Stimulated activated CD8-positive, alpha-beta memory T cell treated with anti-CD3 and anti-CD28 coated beads, Interleukin-4, amount 100 ng/mL, for 4 hours (primary cell): ENCODE results near the gene SLCO2B1.
A peak's percentile ranks its signal among the peaks of the same experiment; 100 is the strongest.

Experiments used
- DNase-seq, 2 donors: peaks; one replicate each; pipeline ENCODE4 v3.0.0-alpha.2; 2020; ENCODE audit warnings: low read depth in 2 of 2, low spot score in 1 of 2

SLCO2B1 gene

DNA sequence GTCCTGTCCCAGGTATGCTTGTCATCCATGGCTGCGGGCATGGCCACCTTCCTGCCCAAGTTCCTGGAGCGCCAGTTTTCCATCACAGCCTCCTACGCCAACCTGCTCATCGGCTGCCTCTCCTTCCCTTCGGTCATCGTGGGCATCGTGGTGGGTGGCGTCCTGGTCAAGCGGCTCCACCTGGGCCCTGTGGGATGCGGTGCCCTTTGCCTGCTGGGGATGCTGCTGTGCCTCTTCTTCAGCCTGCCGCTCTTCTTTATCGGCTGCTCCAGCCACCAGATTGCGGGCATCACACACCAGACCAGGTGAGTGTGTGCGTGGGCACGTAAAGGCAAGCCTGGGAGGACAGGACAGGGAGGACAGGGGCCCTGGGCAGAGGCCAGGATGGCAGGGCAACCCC lies 42.4 kb downstream of the SLCO2B1 start:
- DNase-seq, result no peak

GRCh38 chr11:75193711-75194110 lies 42.8 kb downstream of the SLCO2B1 start:
- DNase-seq, result no peak

GRCh38 chr11:75194147-75194546 lies 43.2 kb downstream of the SLCO2B1 start:
- DNase-seq, result no peak

GRCh38 chr11:75195167-75195962 lies 44.5 kb downstream of the SLCO2B1 start:
- no peak for DNase-seq

DNA sequence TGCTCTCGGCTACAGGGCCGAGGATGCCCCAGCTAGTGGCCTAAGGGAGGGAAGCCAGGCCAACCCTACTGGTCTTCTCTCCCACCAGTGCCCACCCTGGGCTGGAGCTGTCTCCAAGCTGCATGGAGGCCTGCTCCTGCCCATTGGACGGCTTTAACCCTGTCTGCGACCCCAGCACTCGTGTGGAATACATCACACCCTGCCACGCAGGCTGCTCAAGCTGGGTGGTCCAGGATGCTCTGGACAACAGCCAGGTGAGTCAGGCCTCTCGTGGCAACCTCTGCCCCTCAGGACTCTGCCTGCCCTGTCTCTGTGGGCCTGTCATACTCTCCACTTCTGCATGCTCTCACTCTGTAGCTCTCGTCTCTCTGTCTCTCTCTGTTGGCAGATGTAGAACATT lies 45.5 kb downstream of the SLCO2B1 start:
- no peak for DNase-seq

DNA sequence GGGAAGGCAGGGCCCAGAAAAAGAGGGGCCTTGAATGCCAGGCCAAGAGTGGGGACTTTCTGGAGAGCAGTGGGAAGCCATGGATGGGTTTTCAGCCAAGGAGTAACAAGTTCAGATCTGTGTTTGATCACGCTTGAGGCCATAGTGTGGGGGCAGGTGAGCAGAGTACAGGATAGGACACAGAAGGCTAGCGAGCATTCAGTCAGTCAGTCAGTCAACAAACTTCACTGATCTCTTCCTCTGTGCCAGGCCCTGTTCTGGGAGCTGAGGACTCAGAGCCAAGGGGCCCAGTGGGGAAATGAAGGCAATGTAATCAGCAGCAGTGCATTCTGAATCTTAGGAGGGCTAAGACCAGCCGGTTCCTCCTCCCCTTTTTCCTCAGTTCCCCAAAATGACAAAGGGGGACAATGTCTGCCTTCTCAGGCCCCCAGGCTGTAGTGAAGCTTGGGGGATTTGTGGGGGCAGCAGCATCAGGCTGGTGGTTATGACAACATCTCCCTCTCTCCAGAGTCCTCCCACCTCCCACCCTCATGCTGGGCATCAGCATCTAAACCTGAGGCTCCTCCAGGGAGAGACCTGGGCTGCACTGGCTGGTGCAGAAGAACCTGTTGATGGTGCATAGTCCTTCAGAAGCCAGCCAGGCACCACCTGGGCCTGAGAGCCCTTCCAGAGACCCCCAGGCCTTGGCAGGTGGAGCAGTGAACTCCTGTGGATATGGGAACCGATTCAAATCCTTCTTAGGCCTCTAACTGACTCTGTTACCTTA lies 46.8 kb downstream of the SLCO2B1 start:
- no peak for DNase-seq

DNA sequence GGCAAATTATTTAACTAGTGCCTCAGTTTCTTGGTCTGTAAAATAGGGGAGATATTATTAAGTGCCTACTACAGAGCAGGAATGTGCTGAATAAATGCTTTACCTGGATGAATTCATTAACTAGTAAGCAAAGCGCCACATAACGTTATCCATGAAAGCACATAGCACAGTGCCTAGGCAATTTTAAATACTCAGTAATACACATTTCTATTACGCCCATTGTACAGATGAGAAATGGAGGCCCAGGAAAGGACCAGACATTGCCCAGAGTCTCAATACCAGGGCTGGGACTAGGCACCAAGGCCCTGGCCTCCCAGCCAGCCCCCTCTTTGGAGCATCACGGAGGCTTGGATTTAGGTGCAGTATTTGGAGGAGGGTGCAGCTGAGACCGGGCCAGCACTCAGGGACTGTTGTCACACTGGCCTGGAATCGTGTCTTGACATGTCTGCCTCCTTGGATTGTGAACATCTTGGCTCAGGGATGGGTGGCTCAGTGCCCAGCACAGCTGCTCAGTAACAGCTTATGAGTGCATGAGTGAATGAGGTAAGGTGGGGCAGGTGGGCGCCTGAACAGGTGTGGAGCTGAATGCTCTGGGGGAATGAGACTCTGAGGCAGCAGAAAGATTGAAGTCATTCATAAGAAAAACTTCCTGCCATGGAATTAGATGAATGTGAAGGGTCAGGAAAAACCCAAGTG lies 47.5 kb downstream of the SLCO2B1 start:
- no peak for DNase-seq

DNA sequence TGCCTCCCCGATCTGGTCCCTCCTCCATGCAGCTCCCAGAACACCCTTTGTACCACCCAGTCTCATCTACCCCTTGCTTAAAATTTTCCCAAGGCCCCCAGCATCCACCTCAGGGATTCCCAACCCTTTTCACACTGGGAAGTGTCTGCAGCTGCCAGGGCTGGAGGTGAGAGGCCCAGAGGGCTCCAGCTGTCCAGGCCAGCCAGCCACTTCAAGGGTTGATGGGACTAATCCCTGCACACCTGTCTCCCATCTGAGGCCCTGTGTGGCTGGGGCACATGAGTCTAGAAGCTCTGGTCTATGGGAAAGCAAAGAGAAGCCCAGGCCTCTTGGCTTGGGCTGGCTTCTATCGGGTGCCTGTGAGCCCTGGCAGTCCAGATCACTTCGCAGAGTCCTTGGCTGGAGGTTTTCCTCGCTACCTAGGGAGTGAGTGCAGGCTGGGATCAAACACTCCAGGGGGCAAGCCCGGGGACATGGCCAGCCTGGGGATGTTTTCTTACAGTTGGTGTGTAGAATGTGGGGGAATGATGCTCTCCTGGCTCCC lies 48.6 kb downstream of the SLCO2B1 start:
- no peak for DNase-seq

DNA sequence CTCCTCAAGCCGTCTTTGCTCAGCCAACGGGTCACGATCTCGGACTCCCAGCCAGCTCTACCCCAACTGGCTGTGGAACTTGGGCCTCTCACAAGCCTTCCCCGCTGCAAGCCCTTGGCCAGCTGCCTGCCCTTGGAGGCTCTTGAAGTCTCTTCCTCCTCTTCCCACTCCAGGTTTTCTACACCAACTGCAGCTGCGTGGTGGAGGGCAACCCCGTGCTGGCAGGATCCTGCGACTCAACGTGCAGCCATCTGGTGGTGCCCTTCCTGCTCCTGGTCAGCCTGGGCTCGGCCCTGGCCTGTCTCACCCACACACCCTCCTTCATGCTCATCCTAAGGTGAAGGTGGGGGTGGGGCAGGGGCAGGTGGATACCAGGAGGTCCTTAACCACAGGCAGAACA lies 49.1 kb downstream of the SLCO2B1 start:
- no peak for DNase-seq

GRCh38 chr11:75200531-75200930 lies 49.6 kb downstream of the SLCO2B1 start:
- no peak for DNase-seq

- no peak for DNase-seq
Observed at GRCh38 chr11:75201771-75202170, 50.9 kb downstream of the SLCO2B1 start.

DNA sequence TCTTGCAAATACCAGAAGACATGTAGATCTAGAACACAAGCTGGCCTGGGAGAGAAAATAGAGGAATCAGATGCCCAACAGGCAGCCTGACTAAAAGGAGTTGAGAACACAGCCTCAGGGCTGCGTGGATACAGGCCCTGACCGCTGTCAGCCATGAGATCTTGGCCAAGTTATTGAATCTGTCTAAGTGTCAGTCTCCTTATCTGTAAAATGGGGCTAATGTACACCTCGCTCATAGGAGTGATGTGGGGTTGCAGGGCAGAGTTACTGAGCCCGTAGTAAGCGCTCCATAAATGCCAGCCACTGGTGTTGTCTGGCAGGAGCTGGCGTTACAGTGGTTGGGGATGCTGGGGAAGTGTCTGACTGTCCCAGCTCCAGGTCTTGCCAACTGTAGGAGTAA lies 51.3 kb downstream of the SLCO2B1 start:
- no peak for DNase-seq

DNA sequence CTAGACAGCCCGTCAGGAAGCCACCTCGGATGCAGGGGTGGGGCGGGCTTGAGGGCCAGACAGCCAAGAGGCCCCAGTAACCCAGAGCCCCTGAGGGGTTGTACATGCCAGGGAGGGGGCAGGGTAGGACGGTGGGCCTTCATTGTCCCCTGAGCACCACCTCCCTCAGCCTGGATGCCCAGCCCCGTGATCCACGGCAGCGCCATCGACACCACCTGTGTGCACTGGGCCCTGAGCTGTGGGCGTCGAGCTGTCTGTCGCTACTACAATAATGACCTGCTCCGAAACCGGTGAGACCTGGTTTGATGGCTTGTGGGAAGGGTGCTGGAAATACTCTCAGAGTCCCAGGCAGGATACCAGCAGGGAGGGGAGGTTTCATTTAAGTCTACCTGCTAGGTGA lies 52.2 kb downstream of the SLCO2B1 start:
- no peak for DNase-seq

- no peak for DNase-seq
Observed at GRCh38 chr11:75203641-75204011, 52.7 kb downstream of the SLCO2B1 start.

GRCh38 chr11:75204012-75204674 lies 53.2 kb downstream of the SLCO2B1 start:
- no peak for DNase-seq

DNA sequence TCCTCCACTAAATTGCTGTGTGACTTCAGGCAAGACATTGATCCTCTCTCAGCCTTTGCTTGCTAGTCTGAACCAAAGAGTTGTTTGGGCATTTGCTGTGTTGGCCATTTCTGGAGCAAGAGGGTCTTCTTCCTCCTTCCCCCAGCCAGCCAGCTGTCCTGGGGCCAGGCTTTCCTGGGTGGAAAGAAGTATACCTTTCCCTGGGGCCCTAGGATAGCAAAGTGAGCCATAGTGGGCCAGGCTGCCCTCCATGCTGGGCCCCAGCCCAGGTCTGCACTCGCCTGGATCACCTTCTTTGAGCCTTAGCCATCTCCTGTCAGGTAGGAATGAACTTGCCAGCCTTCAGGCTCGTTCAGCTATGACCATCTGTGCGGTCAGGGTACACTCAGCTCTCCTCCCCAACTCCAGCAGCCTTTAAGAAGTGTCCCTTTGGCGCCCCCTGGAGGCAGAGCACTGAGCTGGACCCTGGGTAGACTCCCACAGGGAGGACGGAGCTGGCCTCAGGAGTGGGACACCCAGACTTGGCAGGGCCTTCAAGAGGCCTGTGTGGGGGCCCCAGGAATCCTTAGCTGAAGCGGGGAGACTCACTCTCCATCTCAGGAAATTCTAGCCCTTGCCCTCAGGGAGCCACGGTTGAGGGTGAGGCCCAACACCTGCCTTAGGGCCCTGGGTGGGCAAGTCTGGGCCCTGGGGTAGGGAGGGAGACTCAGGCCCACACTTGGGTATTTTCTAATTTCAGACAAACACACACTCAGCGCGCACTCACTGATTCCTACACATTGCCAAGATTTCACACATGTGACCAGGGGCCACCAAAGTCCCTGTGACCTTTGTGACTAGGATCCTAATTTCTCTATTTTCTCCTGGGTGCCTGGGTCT lies 54.0 kb downstream of the SLCO2B1 start:
- peak; percentile 57 to 80 for DNase-seq

DNA sequence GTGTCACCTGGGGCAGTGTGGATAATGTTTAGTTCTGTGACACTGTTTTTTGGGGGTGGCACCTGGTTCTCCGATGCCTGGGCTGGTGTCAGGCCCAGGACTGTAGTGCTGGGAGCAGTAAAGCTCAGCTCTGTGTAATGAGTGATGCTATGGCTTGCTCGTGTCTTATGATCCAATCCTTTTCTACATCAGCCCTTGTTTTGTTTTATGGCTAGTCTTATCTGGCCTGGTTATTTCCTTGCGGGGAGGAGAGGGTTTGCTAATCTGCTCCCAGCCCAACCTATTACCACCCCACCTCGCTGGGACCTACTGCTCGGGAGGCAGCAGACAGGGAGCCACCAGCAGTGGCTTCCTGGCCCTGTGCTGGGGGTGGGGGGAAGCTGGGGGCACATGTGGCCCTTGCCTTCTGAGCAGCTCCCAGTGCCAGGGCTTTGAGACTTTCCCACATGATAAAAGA lies 54.7 kb downstream of the SLCO2B1 start:
- no peak for DNase-seq

DNA sequence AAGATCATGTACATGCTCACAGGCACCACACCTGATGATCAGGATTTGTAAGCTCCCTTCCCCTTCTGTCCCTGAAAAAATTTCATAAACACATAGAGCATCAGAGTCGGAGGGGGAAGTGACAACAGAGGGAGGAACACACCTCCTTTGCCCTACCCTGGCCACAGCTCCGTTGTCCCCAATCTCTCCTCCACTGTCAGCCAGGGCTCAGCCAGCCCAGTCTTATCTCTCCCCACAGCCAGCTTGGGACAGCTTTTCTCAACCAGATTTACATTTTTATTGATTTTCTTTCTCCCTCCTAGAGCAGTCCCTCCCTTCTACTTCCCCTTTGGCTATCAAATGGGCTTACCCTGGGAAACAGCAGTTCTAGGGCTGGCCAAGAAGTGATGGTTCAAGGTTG lies 57.5 kb downstream of the SLCO2B1 start:
- no peak for DNase-seq

DNA sequence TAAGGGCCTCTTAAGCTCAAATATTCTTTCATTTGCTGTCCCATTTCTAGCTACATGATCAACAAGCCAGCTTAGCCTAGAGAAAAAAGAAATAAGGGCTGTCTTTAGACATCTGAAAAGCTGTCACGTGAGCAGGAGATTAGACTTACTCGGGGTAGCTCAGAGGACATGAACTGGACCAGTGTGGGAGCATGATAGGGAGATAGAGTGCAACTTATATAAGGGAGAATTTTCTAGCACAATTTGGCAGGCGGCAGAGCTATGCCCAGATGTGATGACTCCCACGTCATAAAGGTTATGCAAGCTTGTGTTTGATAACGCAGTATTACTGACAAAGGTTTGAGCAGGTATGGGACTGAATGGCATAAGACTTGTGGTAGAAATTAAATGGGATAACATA lies 61.5 kb downstream of the SLCO2B1 start:
- no peak for DNase-seq

GRCh38 chr11:75214411-75214821 lies 63.5 kb downstream of the SLCO2B1 start:
- peak; percentile 32 to 51 for DNase-seq
